ENCODE data around the gene APOC3.

GRCh38 chr11:116788534-116788933 lies 41.2 kb upstream of the APOC3 start:
- no peak for TF ChIP-seq CHD1 (IDR thresholded peaks at IDR 0.05; ENCODE audit: low read length)
- TF ChIP-seq CTBP1 (IDR thresholded peaks at IDR 0.05; ENCODE audit: borderline replicate concordance), result no peak
- no peak for TF ChIP-seq WHSC1 (IDR thresholded peaks at IDR 0.05; ENCODE audit: low read length)
- TF ChIP-seq EGR1 (conservative IDR thresholded peaks at IDR 0.05), result no peak
- no peak for TF ChIP-seq ZNF436 (CRISPR knock-in tag; IDR thresholded peaks at IDR 0.05)

Measured in K562 (cell line).